ENCODE measurements around the gene FAT4. TPM values are rescaled to one million over a fixed set of nuclear protein-coding genes. Genes with fewer than 3 reads are reported as not detected.

Gene FAT4
- polyA plus RNA-seq, 1 of the 3 experiments (the other 2 are of a cell fraction) = 6.6 TPM

DNA sequence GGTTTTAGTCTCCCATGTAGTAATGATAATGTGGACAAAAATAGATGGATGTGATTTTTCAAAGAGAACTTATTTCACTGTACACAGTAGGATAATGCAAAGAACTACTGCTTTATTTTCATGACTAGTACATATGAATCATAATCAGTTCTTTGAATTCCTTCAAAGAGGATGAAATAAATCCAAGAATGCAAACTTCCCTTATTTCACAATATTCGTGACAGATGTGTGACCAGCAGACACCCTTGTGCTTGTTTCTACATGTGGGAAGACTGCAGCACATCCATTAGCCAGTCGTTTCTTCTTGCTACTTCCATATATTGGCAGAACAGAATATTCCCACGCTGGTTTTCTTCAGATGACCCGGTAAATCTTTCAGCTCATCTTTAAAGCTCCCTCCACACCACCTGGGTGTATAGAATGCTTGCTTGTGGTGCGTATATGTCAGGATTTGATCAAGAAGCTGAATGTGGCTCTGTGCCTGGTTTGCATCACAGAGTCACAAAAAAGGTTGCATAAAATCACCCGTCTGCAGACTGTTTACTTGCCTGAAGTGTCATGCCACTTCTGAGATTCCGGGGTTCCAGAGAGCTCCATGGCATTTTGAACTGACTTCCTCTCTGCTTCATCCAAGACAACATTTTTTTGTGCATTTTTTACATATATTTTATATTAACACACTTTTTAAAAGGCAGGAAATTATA, 47.7 kb upstream of the FAT4 start:
- Histone ChIP-seq H3K9me2 (no peaks in the 10 kb centered on the region), H3K9me3 (no peaks in the 10 kb centered on the region; the same call in 1 of the 2 replicates), H4K20me1 (ENCODE audit: insufficient read depth) (no peaks in the 10 kb centered on the region), H3F3A (replicated peaks; ENCODE audit: insufficient read depth) (no peaks in the 10 kb centered on the region), H3K4me2 (no peak overlapping the region), H3K9ac (no peak overlapping the region), H3K36me3 (replicated peaks in 1 of 2; ENCODE audit: control insufficient read depth in 1 of 2, insufficient read depth in 2 of 2, low read length in 1 of 2) (no peaks in the 10 kb centered on the region), H3K27me3 (ENCODE audit: insufficient read depth) (no peaks in the 10 kb centered on the region), H2AFZ (ENCODE audit: low read depth) (peak overlapping the region; percentile 32; the same call in 1 of the 2 replicates), H3K79me2 (ENCODE audit: insufficient read depth) (no peaks in the 10 kb centered on the region), H3K27ac (ENCODE audit: low read depth in 2 of 2, low read length in 1 of 2) (0 out of 4 replicates have a peak overlapping the region, but pooled peaks of 1 of the 2 experiments have one; percentile 34), H3K4me1 (ENCODE audit: control insufficient read depth in 1 of 2, insufficient read depth in 2 of 2, low read depth in 1 of 2, low read length in 1 of 2) (peaks cover 4 to 11% of the 10 kb centered on the region in 2 experiments; a peak in 3 of 4 replicates), H3K4me3 (ENCODE audit: low read depth in 2 of 2, low read length in 1 of 2) (no peak overlapping the region)
- TF ChIP-seq RAD21 (IDR thresholded peaks at IDR 0.05; ENCODE audit: low read length) (no peak), TEAD4 (IDR thresholded peaks at IDR 0.05; ENCODE audit: borderline replicate concordance, insufficient read depth) (no peak), FOXM1 (IDR thresholded peaks at IDR 0.05; ENCODE audit: low read depth) (no peak), RCOR1 (IDR thresholded peaks at IDR 0.05; ENCODE audit: low read length) (no peak), TAF1 (IDR thresholded peaks at IDR 0.05; ENCODE audit: borderline replicate concordance, low read depth, low read length) (no peak), YY1 (IDR thresholded peaks at IDR 0.05; ENCODE audit: low read depth) (no peak), GATA2 (CRISPR knock-in tag; IDR thresholded peaks at IDR 0.05) (no peak), EZH2phosphoT487 (IDR thresholded peaks at IDR 0.05; ENCODE audit: borderline replicate concordance, low read depth) (no peak), TCF12 (IDR thresholded peaks at IDR 0.05) (no peak), POLR2AphosphoS5 (IDR thresholded peaks at IDR 0.05; ENCODE audit: low read depth, low read length) (no peak), FOSL2 (IDR thresholded peaks at IDR 0.05; ENCODE audit: borderline replicate concordance, low read depth) (no peak), RFX5 (IDR thresholded peaks at IDR 0.05; ENCODE audit: low read length) (no peak), GABPA (IDR thresholded peaks at IDR 0.05; ENCODE audit: low read depth) (no peak), NRF1 (IDR thresholded peaks at IDR 0.05; ENCODE audit: low read depth, low read length) (no peak), CHD2 (IDR thresholded peaks at IDR 0.05; ENCODE audit: low read length, partially characterized antibody) (no peak)
- TF ChIP-seq, protein P1, sequence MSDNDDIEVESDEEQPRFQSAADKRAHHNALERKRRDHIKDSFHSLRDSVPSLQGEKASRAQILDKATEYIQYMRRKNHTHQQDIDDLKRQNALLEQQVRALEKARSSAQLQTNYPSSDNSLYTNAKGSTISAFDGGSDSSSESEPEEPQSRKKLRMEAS (IDR thresholded peaks at IDR 0.05; ENCODE audit: low read depth) = no peak
- TF ChIP-seq, protein P2, sequence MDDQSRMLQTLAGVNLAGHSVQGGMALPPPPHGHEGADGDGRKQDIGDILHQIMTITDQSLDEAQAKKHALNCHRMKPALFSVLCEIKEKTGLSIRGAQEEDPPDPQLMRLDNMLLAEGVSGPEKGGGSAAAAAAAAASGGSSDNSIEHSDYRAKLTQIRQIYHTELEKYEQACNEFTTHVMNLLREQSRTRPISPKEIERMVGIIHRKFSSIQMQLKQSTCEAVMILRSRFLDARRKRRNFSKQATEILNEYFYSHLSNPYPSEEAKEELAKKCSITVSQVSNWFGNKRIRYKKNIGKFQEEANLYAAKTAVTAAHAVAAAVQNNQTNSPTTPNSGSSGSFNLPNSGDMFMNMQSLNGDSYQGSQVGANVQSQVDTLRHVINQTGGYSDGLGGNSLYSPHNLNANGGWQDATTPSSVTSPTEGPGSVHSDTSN (IDR thresholded peaks at IDR 0.05) = no peak
- TF ChIP-seq, protein P3, sequence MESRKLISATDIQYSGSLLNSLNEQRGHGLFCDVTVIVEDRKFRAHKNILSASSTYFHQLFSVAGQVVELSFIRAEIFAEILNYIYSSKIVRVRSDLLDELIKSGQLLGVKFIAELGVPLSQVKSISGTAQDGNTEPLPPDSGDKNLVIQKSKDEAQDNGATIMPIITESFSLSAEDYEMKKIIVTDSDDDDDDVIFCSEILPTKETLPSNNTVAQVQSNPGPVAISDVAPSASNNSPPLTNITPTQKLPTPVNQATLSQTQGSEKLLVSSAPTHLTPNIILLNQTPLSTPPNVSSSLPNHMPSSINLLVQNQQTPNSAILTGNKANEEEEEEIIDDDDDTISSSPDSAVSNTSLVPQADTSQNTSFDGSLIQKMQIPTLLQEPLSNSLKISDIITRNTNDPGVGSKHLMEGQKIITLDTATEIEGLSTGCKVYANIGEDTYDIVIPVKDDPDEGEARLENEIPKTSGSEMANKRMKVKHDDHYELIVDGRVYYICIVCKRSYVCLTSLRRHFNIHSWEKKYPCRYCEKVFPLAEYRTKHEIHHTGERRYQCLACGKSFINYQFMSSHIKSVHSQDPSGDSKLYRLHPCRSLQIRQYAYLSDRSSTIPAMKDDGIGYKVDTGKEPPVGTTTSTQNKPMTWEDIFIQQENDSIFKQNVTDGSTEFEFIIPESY (IDR thresholded peaks at IDR 0.05; ENCODE audit: borderline replicate concordance, low read depth) = no peak
- TF ChIP-seq, protein P4, sequence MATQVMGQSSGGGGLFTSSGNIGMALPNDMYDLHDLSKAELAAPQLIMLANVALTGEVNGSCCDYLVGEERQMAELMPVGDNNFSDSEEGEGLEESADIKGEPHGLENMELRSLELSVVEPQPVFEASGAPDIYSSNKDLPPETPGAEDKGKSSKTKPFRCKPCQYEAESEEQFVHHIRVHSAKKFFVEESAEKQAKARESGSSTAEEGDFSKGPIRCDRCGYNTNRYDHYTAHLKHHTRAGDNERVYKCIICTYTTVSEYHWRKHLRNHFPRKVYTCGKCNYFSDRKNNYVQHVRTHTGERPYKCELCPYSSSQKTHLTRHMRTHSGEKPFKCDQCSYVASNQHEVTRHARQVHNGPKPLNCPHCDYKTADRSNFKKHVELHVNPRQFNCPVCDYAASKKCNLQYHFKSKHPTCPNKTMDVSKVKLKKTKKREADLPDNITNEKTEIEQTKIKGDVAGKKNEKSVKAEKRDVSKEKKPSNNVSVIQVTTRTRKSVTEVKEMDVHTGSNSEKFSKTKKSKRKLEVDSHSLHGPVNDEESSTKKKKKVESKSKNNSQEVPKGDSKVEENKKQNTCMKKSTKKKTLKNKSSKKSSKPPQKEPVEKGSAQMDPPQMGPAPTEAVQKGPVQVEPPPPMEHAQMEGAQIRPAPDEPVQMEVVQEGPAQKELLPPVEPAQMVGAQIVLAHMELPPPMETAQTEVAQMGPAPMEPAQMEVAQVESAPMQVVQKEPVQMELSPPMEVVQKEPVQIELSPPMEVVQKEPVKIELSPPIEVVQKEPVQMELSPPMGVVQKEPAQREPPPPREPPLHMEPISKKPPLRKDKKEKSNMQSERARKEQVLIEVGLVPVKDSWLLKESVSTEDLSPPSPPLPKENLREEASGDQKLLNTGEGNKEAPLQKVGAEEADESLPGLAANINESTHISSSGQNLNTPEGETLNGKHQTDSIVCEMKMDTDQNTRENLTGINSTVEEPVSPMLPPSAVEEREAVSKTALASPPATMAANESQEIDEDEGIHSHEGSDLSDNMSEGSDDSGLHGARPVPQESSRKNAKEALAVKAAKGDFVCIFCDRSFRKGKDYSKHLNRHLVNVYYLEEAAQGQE (IDR thresholded peaks at IDR 0.05; ENCODE audit: low read depth, low read length) = no peak
- ChIA-PET CTCF (interaction anchor here (2.1 kb wide), 1 partner anchor 17 kb away, joined by 9 read pairs; no protein-coding TSS in a partner anchor), POLR2A (no interaction called here)
- no peak for DNase-seq
- 52% methylated on average over 7 of the region's 7 CpGs for WGBS (ENCODE audit: low lambda C conversion rate)

Measured in SK-N-SH (cell line).